ENCODE measurements around the gene APIP. TPM values are rescaled to one million over a fixed set of nuclear protein-coding genes. Genes with fewer than 3 reads are reported as not detected.

APIP gene
- total RNA-seq, 1 donor from 2014 or later, result 25.1 TPM

- TF ChIP-seq CTCF (conservative IDR thresholded peaks at IDR 0.05), result no peak
- H3K36me3 Mint-ChIP-seq (ENCODE audit: low read depth), result peaks cover 7% of the 10 kb centered on the region
- H3K4me3 Mint-ChIP-seq, result no peak overlapping the region
- H3K27ac Mint-ChIP-seq (ENCODE audit: unreplicated experiment), result no peak overlapping the region
- no peaks in the 10 kb centered on the region for H3K27me3 Mint-ChIP-seq (ENCODE audit: low read depth)
- no peaks in the 10 kb centered on the region for H3K9me3 Mint-ChIP-seq
- no peaks in the 10 kb centered on the region for H3K4me1 Mint-ChIP-seq
- no peak for DNase-seq (ENCODE audit: low read depth, low spot score)
These were observed 43.6 kb upstream of the APIP start for GRCh38 chr11:34959770-34960169.

- no peak overlapping the region for H3K4me3 Mint-ChIP-seq
- H3K9me3 Mint-ChIP-seq, result peaks cover 3% of the 10 kb centered on the region
- TF ChIP-seq CTCF (conservative IDR thresholded peaks at IDR 0.05), result no peak
- no peaks in the 10 kb centered on the region for H3K4me1 Mint-ChIP-seq
- peaks cover 11% of the 10 kb centered on the region for H3K36me3 Mint-ChIP-seq (ENCODE audit: low read depth)
- H3K27me3 Mint-ChIP-seq (ENCODE audit: low read depth), result no peaks in the 10 kb centered on the region
- H3K27ac Mint-ChIP-seq (ENCODE audit: unreplicated experiment), result no peak overlapping the region
- no peak for DNase-seq (ENCODE audit: low read depth, low spot score)
These were observed 41.4 kb upstream of the APIP start for GRCh38 chr11:34957606-34958005.

- no peaks in the 10 kb centered on the region for H3K27me3 Mint-ChIP-seq (ENCODE audit: low read depth)
- no peak overlapping the region for H3K27ac Mint-ChIP-seq (ENCODE audit: unreplicated experiment)
- no peak for TF ChIP-seq CTCF (conservative IDR thresholded peaks at IDR 0.05)
- peaks cover 11% of the 10 kb centered on the region for H3K36me3 Mint-ChIP-seq (ENCODE audit: low read depth)
- no peak for DNase-seq (ENCODE audit: low read depth, low spot score)
- H3K9me3 Mint-ChIP-seq, result peaks cover 3% of the 10 kb centered on the region
- H3K4me1 Mint-ChIP-seq, result no peaks in the 10 kb centered on the region
- no peak overlapping the region for H3K4me3 Mint-ChIP-seq
These were observed 41.0 kb upstream of the APIP start for GRCh38 chr11:34957206-34957605.

GRCh38 chr11:34953955-34954354 is 37.8 kb upstream of the APIP start:
- no peak overlapping the region for H3K27ac Mint-ChIP-seq (ENCODE audit: unreplicated experiment)
- H3K4me1 Mint-ChIP-seq, result no peaks in the 10 kb centered on the region
- H3K27me3 Mint-ChIP-seq (ENCODE audit: low read depth), result no peaks in the 10 kb centered on the region
- H3K4me3 Mint-ChIP-seq, result no peak overlapping the region
- DNase-seq (ENCODE audit: low read depth, low spot score), result no peak
- H3K36me3 Mint-ChIP-seq (ENCODE audit: low read depth), result peaks cover 11% of the 10 kb centered on the region
- H3K9me3 Mint-ChIP-seq, result peaks cover 3% of the 10 kb centered on the region
- TF ChIP-seq CTCF (conservative IDR thresholded peaks at IDR 0.05), result no peak

- TF ChIP-seq CTCF (conservative IDR thresholded peaks at IDR 0.05), result no peak
- no peak for DNase-seq (ENCODE audit: low read depth, low spot score)
- no peaks in the 10 kb centered on the region for H3K27me3 Mint-ChIP-seq (ENCODE audit: low read depth)
- H3K4me3 Mint-ChIP-seq, result no peak overlapping the region
- H3K9me3 Mint-ChIP-seq, result peaks cover 4% of the 10 kb centered on the region
- peaks cover 15% of the 10 kb centered on the region for H3K36me3 Mint-ChIP-seq (ENCODE audit: low read depth)
- no peaks in the 10 kb centered on the region for H3K4me1 Mint-ChIP-seq
- H3K27ac Mint-ChIP-seq (ENCODE audit: unreplicated experiment), result no peak overlapping the region
These were observed 32.5 kb upstream of the APIP start for GRCh38 chr11:34948696-34949095.

GRCh38 chr11:34944692-34945091 is 28.5 kb upstream of the APIP start:
- no peak overlapping the region for H3K4me3 Mint-ChIP-seq
- H3K9me3 Mint-ChIP-seq, result peaks cover 3% of the 10 kb centered on the region
- no peak for DNase-seq (ENCODE audit: low read depth, low spot score)
- H3K27me3 Mint-ChIP-seq (ENCODE audit: low read depth), result no peaks in the 10 kb centered on the region
- no peaks in the 10 kb centered on the region for H3K4me1 Mint-ChIP-seq
- no peak for TF ChIP-seq CTCF (conservative IDR thresholded peaks at IDR 0.05)
- H3K36me3 Mint-ChIP-seq (ENCODE audit: low read depth), result peaks cover 14% of the 10 kb centered on the region
- no peak overlapping the region for H3K27ac Mint-ChIP-seq (ENCODE audit: unreplicated experiment)
